Spleen (tissue), 11 donors: ENCODE data around the gene EDNRA. TPM values are rescaled to one million over a fixed set of nuclear protein-coding genes. Genes with fewer than 3 reads are reported as not detected.

Experiments used
- DNase-seq: peaks from one replicate; pipeline ENCODE4 v3.0.0-alpha.2; 2020
- H3K27ac ChIP-seq, 8 donors: fragments of 200-600 bp; sonication (generic) in 7 of 8; 1 replicate in 4 of 8; 2 replicates in 4 of 8; pipeline versions ENCODE4 v1.5.0 to v1.8.0; 2016 to 2021; ENCODE audit warnings: inconsistent platforms in 4 of 8, mild to moderate bottlenecking in 4 of 8, moderate library complexity in 1 of 8
- H3K27me3 ChIP-seq, 7 donors: fragments of 200-600 bp; sonication (generic) in 6 of 7; replicated peaks in 1 of 7; 1 replicate in 4 of 7; 2 replicates in 3 of 7; pipeline versions ENCODE4 v1.5.0 to v1.8.0; 2016 to 2021; ENCODE audit warnings: inconsistent platforms in 3 of 7, mild to moderate bottlenecking in 1 of 7
- H3K36me3 ChIP-seq, 6 donors: fragments of 200-600 bp; sonication (generic) in 5 of 6; 1 replicate in 4 of 6; 2 replicates in 2 of 6; pipeline versions ENCODE4 v1.5.0 to v1.8.0; 2016 to 2021; ENCODE audit warnings: inconsistent platforms in 2 of 6
- H3K4me1 ChIP-seq, 6 donors: fragments of 200-600 bp; sonication (generic) in 5 of 6; 1 replicate in 3 of 6; 2 replicates in 3 of 6; pipeline versions ENCODE4 v1.5.0 to v1.8.0; 2016 to 2021; ENCODE audit warnings: inconsistent platforms in 3 of 6
- H3K4me3 ChIP-seq, 8 donors: fragments of 200-600 bp; sonication (generic) in 7 of 8; 1 replicate in 4 of 8; 2 replicates in 4 of 8; pipeline versions ENCODE4 v1.5.0 to v1.8.0; 2016 to 2021; ENCODE audit warnings: inconsistent platforms in 4 of 8, mild to moderate bottlenecking in 4 of 8, moderate library complexity in 2 of 8
- H3K9me3 ChIP-seq, 8 donors: fragments of 200-600 bp; sonication (generic) in 7 of 8; 1 replicate in 4 of 8; 2 replicates in 4 of 8; pipeline versions ENCODE4 v1.5.0 to v1.8.0; 2016 to 2021; ENCODE audit warnings: inconsistent platforms in 4 of 8
- POLR2A ChIP-seq, 3 donors: fragments of 450-650 bp; IDR thresholded peaks; one replicate each; pipeline ENCODE4 v1.5.1; 2017; ENCODE audit warnings: antibody characterized with exemption in 3 of 3, mild to moderate bottlenecking in 1 of 3
- POLR2AphosphoS5 ChIP-seq, 3 donors: sonication (generic); formaldehyde crosslinking; IDR thresholded peaks; one replicate each; pipeline ENCODE4 v1.5.1; 2017; ENCODE audit warnings: antibody characterized with exemption in 3 of 3
- WGBS, 5 donors: extraction: QIAGEN DNeasy Blood & Tissue Kit in 3 of 5; methylation state at CpG; one replicate each; pipeline versions ENCODE4 v1.1.5 to v1.1.7; 2013 to 2018; 5-methylcytosine and 5-hydroxymethylcytosine counted together
- intact Hi-C: fragments of 100-400 bp; cut with DNase I; formaldehyde crosslinking; loops from one replicate; pipeline ENCODE4 v1.15.0; 2023; ENCODE audit warnings: low total_unique reads
- polyA plus RNA-seq, 3 donors: library from polyadenylated mRNA; stranded (reverse); fragments of 200-250 nt; gene quantifications; one replicate each; pipeline ENCODE4 v1.2.1, GENCODE V29; 2013
- total RNA-seq, 7 donors: library from RNA; depleted of rRNA in 3 of 7; stranded (reverse); fragments of >200 nt in 3 of 7; fragmentation: NEBNext Ultra II Directional in 4 of 7; extraction: Animal tissue kit (Norgen Biotek cat#: 25700) in 4 of 7; gene quantifications; one replicate each; pipeline versions ENCODE4 v1.1.0 to v1.2.1, GENCODE V29; 2016 to 2021
- TF ChIP-seq, protein P1 (sequence below), 11 experiments: fragments of 200-600 bp in 7 of 11; fragments of 450-650 bp in 4 of 11; sonication (generic) in 4 of 11; IDR thresholded peaks in 8 of 11; conservative IDR thresholded peaks in 3 of 11; 1 replicate in 7 of 11; 2 replicates in 4 of 11; pipeline versions ENCODE4 v1.4.0 to v1.8.0; 2016 to 2021; ENCODE audit warnings: antibody characterized with exemption in 11 of 11, inconsistent platforms in 4 of 11, mild to moderate bottlenecking in 1 of 11
- donor health status: healthy with polysubstance abuse.
- donor health status: DM: no; HTN: no; CAD: no; lungs with moderate emphysema.
- donor health status: DM: no; HTN: no; CAD: no.
- donor health status: Bipolar disorder and iron deficiency.
- donor health status: healthy.
- donor health status: DM: no; HTN: no; CAD: no.
- donor health status: DM: yes; HTN: yes; CAD: no.

Gene EDNRA
- total and polyA plus RNA-seq, 10 donors = 1.0 to 21.4 (median 8.7) TPM

DNA sequence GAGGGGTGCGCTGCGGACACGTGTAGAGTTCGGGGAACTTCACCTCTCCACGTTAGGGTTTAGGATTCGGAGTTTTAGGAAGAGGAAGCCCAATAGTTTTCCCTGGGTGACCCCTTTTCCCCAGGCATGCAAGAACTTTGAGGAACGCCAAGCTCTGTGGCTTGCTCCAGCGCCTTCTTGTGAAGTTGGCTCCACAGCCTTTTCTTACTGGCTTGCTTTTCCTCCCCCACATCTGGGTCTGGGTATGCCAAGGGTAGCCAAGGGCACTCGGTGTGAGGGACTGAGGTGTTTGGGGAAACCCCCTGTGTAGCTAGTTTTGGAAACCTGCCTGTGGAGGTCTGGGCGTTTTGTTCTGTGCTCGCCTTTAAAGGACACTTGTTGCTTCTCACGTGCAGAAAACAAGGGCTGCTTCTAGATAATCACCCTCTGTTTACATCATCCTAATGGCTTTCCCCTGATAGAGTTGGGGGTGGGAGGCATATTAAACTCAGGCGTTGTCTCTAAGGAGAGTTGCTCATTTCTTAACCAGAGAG, 746 bp downstream of the EDNRA start:
- Histone ChIP-seq H3K9me3 (no peaks in the 10 kb centered on the region), H3K4me3 (peak overlapping the region; percentile 17 to 63 (median 29))
- no peak for DNase-seq

DNA sequence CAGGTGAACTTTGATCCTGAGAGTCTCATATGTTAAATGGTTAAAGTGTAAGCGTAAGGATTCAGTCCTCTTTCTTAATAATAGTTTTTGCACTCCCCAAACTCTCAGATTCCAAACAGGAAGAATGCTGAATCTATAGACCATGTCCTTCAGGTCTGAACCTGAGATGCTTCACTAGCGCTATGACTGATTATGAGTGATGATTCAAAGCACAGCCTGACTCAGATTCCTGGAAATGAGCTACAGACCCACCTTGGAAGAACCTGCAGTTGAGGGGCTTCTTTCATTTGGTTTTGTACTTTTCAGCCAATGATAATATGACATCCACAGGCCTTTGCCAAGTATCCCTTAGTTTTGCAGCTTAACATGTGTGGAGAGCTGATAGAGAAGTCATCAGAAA, 1.4 kb downstream of the EDNRA start:
- no peak for TF ChIP-seq POLR2AphosphoS5 (IDR thresholded peaks at IDR 0.05)
- TF ChIP-seq, protein P1, sequence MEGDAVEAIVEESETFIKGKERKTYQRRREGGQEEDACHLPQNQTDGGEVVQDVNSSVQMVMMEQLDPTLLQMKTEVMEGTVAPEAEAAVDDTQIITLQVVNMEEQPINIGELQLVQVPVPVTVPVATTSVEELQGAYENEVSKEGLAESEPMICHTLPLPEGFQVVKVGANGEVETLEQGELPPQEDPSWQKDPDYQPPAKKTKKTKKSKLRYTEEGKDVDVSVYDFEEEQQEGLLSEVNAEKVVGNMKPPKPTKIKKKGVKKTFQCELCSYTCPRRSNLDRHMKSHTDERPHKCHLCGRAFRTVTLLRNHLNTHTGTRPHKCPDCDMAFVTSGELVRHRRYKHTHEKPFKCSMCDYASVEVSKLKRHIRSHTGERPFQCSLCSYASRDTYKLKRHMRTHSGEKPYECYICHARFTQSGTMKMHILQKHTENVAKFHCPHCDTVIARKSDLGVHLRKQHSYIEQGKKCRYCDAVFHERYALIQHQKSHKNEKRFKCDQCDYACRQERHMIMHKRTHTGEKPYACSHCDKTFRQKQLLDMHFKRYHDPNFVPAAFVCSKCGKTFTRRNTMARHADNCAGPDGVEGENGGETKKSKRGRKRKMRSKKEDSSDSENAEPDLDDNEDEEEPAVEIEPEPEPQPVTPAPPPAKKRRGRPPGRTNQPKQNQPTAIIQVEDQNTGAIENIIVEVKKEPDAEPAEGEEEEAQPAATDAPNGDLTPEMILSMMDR (IDR thresholded peaks at IDR 0.05 in 8 of 11, conservative IDR thresholded peaks at IDR 0.05 in 3 of 11) = no peak
- TF ChIP-seq POLR2A (IDR thresholded peaks at IDR 0.05) = no peak
- Histone ChIP-seq H3K27me3 (peaks cover 0 to 49% (median 9%) of the 10 kb centered on the region in 7 donors), H3K27ac (peak overlapping the region in 4 of 8 donors; percentile 7 to 77 (median 30)), H3K9me3 (no peaks in the 10 kb centered on the region), H3K4me1 (peaks cover 0 to 8% (median 0%) of the 10 kb centered on the region in 6 donors), H3K36me3 (no peaks in the 10 kb centered on the region), H3K4me3 (peak overlapping the region in 7 of 8 donors; percentile 1 to 63 (median 26))
- WGBS, 5 donors = 61 to 77% (median 66%) methylated on average over 2 of the region's 2 CpGs
- no peak for DNase-seq
- intact Hi-C loops = no loop called here

More for the DNA sequence above, 746 bp downstream of the EDNRA start:
- H3K27me3 ChIP-seq = peaks cover 0 to 49% (median 9%) of the 10 kb centered on the region in 7 donors
- no peaks in the 10 kb centered on the region for H3K36me3 ChIP-seq
- H3K27ac ChIP-seq = peak overlapping the region in 7 of 8 donors; percentile 56 to 81 (median 70)
- TF ChIP-seq POLR2A (IDR thresholded peaks at IDR 0.05) (no peak), POLR2AphosphoS5 (IDR thresholded peaks at IDR 0.05) (no peak)
- TF ChIP-seq, protein P1 (IDR thresholded peaks at IDR 0.05 in 8 of 11, conservative IDR thresholded peaks at IDR 0.05 in 3 of 11) = no peak
- intact Hi-C loops = no loop called here
- WGBS, 5 donors = 6 to 16% (median 8%) methylated on average over 7 to 13 of the region's 13 CpGs
- H3K4me1 ChIP-seq = peaks cover 0 to 8% (median 0%) of the 10 kb centered on the region in 6 donors

DNA sequence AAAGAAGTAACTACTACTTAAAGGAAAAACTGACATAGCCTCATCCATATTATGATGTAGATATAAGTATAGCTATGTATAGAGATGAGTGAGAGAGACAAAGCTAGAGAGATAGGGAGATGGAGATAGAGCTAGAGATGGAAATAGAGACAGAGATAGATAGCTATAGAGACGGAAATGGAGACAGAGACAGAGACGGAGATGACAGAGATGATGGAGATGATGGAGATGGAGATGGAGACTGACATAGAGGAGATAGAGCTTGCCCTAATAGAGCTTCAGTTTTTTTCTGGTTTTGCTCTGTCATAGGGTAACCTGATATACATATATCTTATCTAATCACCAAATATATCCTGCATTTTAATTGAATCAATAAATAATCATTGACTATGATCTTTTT, 4.3 kb downstream of the EDNRA start:
- Histone ChIP-seq H3K27me3 (peaks cover 0 to 36% (median 9%) of the 10 kb centered on the region in 7 donors), H3K4me3 (no peak overlapping the region), H3K4me1 (peaks cover 0 to 8% (median 0%) of the 10 kb centered on the region in 6 donors), H3K36me3 (no peaks in the 10 kb centered on the region), H3K27ac (no peak overlapping the region), H3K9me3 (no peaks in the 10 kb centered on the region)
- WGBS, 5 donors = 78 to 91% (median 86%) methylated on average over 2 of the region's 2 CpGs
- DNase-seq = no peak
- TF ChIP-seq POLR2A (IDR thresholded peaks at IDR 0.05) = no peak
- TF ChIP-seq, protein P1 (IDR thresholded peaks at IDR 0.05 in 8 of 11, conservative IDR thresholded peaks at IDR 0.05 in 3 of 11) = no peak
- intact Hi-C loops = no loop called here

DNA sequence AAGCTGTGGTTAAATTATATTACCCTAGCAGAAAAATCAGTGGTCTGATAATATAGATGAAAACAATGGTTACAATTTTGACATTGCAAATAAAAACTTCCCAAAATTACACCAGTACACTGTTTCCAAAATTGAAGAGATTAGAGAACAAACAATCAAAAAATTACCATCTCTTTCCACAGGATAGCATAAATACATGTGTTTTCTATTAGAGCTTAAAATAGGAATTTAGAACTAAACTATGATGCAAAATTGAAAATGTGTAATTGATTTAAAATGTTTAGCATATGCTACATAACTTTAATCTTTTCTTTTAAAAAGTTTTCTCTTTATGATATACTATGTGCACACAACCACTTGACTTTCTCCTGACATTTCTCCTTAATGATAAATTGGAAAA, 6.7 kb downstream of the EDNRA start:
- TF ChIP-seq, protein P1 (IDR thresholded peaks at IDR 0.05 in 8 of 11, conservative IDR thresholded peaks at IDR 0.05 in 3 of 11) = no peak
- TF ChIP-seq POLR2A (IDR thresholded peaks at IDR 0.05) = no peak
- TF ChIP-seq POLR2AphosphoS5 (IDR thresholded peaks at IDR 0.05) = no peak
- intact Hi-C loops = no loop called here
- Histone ChIP-seq H3K36me3 (no peaks in the 10 kb centered on the region), H3K4me1 (peaks cover 0 to 5% (median 0%) of the 10 kb centered on the region in 6 donors), H3K4me3 (no peak overlapping the region), H3K9me3 (no peaks in the 10 kb centered on the region), H3K27me3 (peaks cover 0 to 11% (median 0%) of the 10 kb centered on the region in 7 donors), H3K27ac (no peak overlapping the region)
- DNase-seq = no peak
